ENCODE data around the gene MSANTD2.

DNA sequence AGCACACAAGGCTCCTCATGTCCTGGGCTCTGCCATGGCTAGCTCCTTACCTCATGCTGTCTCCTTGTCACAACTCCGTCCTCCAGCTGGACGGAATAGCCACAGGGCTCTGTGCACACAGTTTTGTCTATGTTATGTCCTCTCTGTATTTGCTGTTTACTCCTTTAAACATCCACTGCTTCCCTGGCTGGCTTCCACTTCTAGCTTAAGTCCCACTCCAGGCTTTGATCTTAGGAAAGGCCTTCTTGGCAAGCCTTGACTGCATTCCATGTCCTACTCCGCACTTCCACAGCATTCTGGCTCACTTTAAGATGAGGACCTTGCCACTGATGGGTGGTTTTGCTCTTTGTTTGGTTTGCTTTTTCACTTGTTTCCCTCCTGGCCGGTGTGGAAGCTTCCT lies 42.1 kb upstream of the MSANTD2 start:
- TF ChIP-seq, protein P1, sequence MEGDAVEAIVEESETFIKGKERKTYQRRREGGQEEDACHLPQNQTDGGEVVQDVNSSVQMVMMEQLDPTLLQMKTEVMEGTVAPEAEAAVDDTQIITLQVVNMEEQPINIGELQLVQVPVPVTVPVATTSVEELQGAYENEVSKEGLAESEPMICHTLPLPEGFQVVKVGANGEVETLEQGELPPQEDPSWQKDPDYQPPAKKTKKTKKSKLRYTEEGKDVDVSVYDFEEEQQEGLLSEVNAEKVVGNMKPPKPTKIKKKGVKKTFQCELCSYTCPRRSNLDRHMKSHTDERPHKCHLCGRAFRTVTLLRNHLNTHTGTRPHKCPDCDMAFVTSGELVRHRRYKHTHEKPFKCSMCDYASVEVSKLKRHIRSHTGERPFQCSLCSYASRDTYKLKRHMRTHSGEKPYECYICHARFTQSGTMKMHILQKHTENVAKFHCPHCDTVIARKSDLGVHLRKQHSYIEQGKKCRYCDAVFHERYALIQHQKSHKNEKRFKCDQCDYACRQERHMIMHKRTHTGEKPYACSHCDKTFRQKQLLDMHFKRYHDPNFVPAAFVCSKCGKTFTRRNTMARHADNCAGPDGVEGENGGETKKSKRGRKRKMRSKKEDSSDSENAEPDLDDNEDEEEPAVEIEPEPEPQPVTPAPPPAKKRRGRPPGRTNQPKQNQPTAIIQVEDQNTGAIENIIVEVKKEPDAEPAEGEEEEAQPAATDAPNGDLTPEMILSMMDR (IDR thresholded peaks at IDR 0.05 in 2 of 3, conservative IDR thresholded peaks at IDR 0.05 in 1 of 3; ENCODE audit: borderline replicate concordance in 1 of 3, insufficient read depth in 1 of 3, low read depth in 2 of 3, low read length in 2 of 3): no peak
- no peak for TF ChIP-seq RAD21 (IDR thresholded peaks at IDR 0.05; ENCODE audit: low read depth)
- TF ChIP-seq SP1 (IDR thresholded peaks at IDR 0.05; ENCODE audit: low read depth): no peak
- no peak for TF ChIP-seq EZH2 (IDR thresholded peaks at IDR 0.05)

All from HCT116 (cell line).